Transverse colon (tissue), 4 donors: Measurements from ENCODE around the gene TRH. TPM values are rescaled to one million over a fixed set of nuclear protein-coding genes. Genes with fewer than 3 reads are reported as not detected.

Source experiments
- DNase-seq: peaks from one replicate; pipeline ENCODE4 v3.0.0-alpha.2; 2019
- H3K27ac ChIP-seq, 4 donors: fragments of 200-600 bp; sonication (generic); 2 replicates each; pipeline ENCODE4 v1.5.1; 2016 to 2018; ENCODE audit warnings: inconsistent platforms in 4 of 4
- H3K27me3 ChIP-seq: fragments of 200-600 bp; sonication (generic); 2 replicates; pipeline ENCODE4 v1.5.1; 2017; ENCODE audit warnings: inconsistent platforms
- H3K36me3 ChIP-seq, 4 donors: fragments of 200-600 bp; sonication (generic); 2 replicates each; pipeline ENCODE4 v1.5.1; 2017 to 2019; ENCODE audit warnings: inconsistent platforms in 4 of 4
- H3K4me1 ChIP-seq, 4 donors: fragments of 200-600 bp; sonication (generic); 2 replicates each; pipeline ENCODE4 v1.5.1; 2017 to 2020; ENCODE audit warnings: inconsistent platforms in 4 of 4
- H3K4me3 ChIP-seq, 4 donors: fragments of 200-600 bp; sonication (generic); 1 replicate in 1 of 4; 2 replicates in 3 of 4; pipeline versions ENCODE4 v1.5.1 to v1.6.1; 2017 to 2019; ENCODE audit warnings: inconsistent platforms in 4 of 4
- H3K9me3 ChIP-seq, 2 donors: fragments of 200-600 bp; sonication (generic); 2 replicates each; pipeline ENCODE4 v1.5.1; 2017 to 2019; ENCODE audit warnings: inconsistent platforms in 2 of 2
- EP300 ChIP-seq: sonication (generic); formaldehyde crosslinking; IDR thresholded peaks from one replicate; pipeline ENCODE4 v1.6.1; 2017; ENCODE audit warnings: antibody characterized with exemption, low read depth
- POLR2A ChIP-seq: fragments of 450-650 bp; IDR thresholded peaks from one replicate; pipeline ENCODE4 v1.6.1; 2016; ENCODE audit warnings: antibody characterized with exemption, mild to moderate bottlenecking, moderate library complexity
- POLR2AphosphoS5 ChIP-seq, 3 donors: sonication (generic); formaldehyde crosslinking; IDR thresholded peaks; one replicate each; pipeline ENCODE4 v1.6.1; 2016; ENCODE audit warnings: antibody characterized with exemption in 3 of 3
- WGBS, 2 donors: methylation state at CpG; one replicate each; pipeline ENCODE4 v1.1.5; 2018; ENCODE audit warnings: low coverage in 1 of 2; 5-methylcytosine and 5-hydroxymethylcytosine counted together
- in situ Hi-C, 4 donors: fragments of 200-750 bp; cut with MboI; loops; one replicate each; pipeline versions ENCODE4 v1.15.0 to v1.15.1; 2017; ENCODE audit warnings: low sequenced_read_pairs in 3 of 4, low pct_ligation_motif_present in 1 of 4, low pct_unique_long_range_greater_than_20kb in 1 of 4
- intact Hi-C: fragments of 100-400 bp; cut with DNase I; formaldehyde crosslinking; loops from one replicate; pipeline ENCODE4 v1.15.1; 2023; ENCODE audit warnings: low total_unique reads
- total RNA-seq, 4 donors: library from RNA; depleted of rRNA; stranded (reverse); fragments of >200 nt; gene quantifications; one replicate each; pipeline ENCODE4 v1.1.0, GENCODE V29; 2016
- TF ChIP-seq, protein P1 (sequence below), 5 experiments: fragments of 200-600 bp in 3 of 5; fragments of 450-650 bp in 2 of 5; sonication (generic) in 3 of 5; IDR thresholded peaks; 1 replicate in 2 of 5; 2 replicates in 3 of 5; pipeline ENCODE4 v1.5.1; 2016 to 2017; ENCODE audit warnings: antibody characterized with exemption in 5 of 5, inconsistent platforms in 3 of 5, mild to moderate bottlenecking in 2 of 5, moderate library complexity in 1 of 5

Gene TRH
- total RNA-seq, 4 donors from 2014 or later: not detected

DNA sequence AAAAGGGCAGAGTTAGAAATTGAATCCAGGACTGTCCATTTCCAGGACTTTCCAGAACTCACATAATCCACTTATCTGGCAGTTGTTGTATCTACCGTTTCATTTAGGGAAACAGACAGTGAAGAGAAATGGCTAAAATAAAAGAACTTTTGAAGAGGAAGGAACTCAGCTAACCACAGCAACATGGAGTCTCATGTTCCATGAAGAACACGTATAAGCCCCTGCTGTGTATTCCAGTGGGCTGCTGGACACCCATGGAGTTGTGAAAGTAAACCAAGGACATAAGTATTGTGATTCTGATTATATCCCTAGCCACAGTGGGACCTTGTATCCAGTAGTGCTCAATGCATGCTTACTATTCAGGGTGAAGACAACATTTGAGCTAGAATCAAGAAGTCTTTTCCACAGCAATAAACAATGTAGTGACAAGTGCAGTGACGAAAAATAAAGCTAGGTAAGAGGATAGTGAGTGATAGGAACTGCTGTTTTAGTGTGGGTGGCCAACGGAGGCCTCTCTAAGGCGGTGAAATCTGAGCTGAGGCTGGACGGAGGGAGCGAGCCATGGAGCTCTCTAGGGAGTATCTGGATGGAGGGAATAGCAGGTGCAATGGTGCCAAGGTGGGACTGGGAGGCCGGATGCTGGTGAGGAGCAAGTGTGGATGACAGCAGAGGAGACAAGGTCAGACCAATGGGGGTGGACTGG, 26.8 kb upstream of the TRH start:
- Histone ChIP-seq H3K36me3 (no peaks in the 10 kb centered on the region), H3K4me1 (no peaks in the 10 kb centered on the region), H3K4me3 (no peak overlapping the region), H3K27me3 (no peaks in the 10 kb centered on the region), H3K9me3 (no peaks in the 10 kb centered on the region), H3K27ac (no peak overlapping the region)
- no peak for DNase-seq
- in situ Hi-C loops: loop anchor here (10.0 to 25.0 kb wide), 3 partner anchors 147 to 460 kb away; no protein-coding TSS in a partner anchor
- intact Hi-C loops: no loop called here
- WGBS, 2 donors: 71 to 80% methylated on average over 1 to 8 of the region's 8 CpGs
- TF ChIP-seq POLR2AphosphoS5 (IDR thresholded peaks at IDR 0.05): no peak
- TF ChIP-seq POLR2A: no peak
- TF ChIP-seq EP300: no peak
- TF ChIP-seq, protein P1, sequence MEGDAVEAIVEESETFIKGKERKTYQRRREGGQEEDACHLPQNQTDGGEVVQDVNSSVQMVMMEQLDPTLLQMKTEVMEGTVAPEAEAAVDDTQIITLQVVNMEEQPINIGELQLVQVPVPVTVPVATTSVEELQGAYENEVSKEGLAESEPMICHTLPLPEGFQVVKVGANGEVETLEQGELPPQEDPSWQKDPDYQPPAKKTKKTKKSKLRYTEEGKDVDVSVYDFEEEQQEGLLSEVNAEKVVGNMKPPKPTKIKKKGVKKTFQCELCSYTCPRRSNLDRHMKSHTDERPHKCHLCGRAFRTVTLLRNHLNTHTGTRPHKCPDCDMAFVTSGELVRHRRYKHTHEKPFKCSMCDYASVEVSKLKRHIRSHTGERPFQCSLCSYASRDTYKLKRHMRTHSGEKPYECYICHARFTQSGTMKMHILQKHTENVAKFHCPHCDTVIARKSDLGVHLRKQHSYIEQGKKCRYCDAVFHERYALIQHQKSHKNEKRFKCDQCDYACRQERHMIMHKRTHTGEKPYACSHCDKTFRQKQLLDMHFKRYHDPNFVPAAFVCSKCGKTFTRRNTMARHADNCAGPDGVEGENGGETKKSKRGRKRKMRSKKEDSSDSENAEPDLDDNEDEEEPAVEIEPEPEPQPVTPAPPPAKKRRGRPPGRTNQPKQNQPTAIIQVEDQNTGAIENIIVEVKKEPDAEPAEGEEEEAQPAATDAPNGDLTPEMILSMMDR (IDR thresholded peaks at IDR 0.05): no peak

DNA sequence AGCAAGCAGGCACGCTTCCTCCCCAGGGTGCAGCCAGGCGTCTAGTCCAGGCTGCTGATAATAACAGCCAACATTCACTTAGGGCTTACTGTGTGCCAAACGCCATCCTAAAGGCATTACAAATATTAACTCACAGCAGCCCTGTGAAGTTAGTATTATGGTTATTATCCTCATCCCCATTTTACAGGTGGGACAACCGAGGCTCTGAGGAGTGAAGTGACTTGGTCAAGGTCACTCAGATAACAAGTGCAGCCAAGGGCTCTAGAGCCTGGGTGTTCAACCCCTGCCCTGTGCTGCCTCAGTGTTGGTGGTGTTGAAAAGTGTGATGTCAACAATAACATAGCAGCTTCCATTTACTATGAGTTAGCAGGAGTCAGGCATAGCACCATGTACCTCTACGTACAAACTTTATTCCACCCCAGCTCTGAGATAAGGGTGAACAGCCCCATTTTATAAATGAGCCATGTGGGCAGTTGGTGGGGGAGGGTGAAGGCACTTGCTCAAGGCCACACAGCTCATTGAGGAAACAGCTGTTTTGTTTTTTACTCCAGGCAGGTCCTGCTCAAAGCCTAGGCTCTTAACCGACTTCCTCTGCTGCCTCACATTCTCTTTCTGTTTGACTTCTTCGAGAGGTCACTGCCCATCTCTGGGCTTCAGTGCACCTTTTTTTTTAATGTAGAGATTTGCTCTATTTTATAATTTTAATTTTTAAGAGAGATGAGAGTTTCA, 24.0 kb upstream of the TRH start:
- intact Hi-C loops: loop anchor here (5.0 kb wide), 1 partner anchor 993 kb away; no protein-coding TSS in a partner anchor
- DNase-seq: no peak
- Histone ChIP-seq H3K4me3 (no peak overlapping the region), H3K36me3 (no peaks in the 10 kb centered on the region), H3K27me3 (peaks cover 5% of the 10 kb centered on the region), H3K4me1 (no peaks in the 10 kb centered on the region), H3K27ac (no peak overlapping the region), H3K9me3 (no peaks in the 10 kb centered on the region)
- WGBS, 2 donors: 27 to 69% methylated on average over 2 to 7 of the region's 7 CpGs
- in situ Hi-C loops: no loop called here
- TF ChIP-seq POLR2A (no peak), POLR2AphosphoS5 (IDR thresholded peaks at IDR 0.05) (no peak), EP300 (no peak)
- TF ChIP-seq, protein P1 (IDR thresholded peaks at IDR 0.05): no peak

DNA sequence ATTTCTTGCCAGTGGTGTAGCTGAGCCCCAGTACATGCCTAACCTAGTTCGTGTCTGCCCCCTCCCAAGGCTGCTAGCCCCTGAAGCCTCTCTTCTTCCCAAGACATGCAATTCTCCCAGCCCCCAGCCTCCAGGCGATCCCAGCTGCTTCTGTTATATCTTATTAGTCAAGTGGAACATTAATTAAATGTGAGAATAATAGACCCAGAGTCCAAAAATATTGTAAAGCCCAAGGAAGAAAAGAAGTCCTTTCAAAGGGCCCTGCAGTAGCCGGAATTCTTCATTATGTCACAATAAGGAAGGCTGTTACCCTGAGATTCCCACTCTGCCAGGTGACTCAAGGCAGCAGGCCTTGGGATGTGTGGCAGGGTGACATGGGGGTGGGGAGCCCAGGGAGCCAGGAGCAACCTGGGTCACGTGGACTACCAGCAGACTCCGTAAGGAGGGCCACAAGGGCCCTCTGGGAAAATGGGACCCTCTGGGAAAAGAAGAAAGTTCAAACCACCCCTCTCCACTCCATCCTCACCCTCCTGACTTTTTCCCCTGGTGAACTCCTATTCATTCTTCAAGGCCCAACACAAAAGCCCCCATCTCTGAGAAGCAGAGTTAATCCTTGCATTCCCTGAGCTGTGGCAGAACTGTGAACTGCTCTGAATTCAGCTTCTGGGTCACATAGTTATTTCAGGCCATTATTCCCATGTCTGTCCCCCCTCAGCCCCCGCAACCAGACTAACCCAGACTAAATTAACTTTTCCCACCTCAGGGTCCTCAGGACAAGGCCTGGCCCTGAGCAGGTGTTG, 21.8 kb upstream of the TRH start:
- 82 to 88% methylated on average over 2 to 6 of the region's 6 CpGs for WGBS, 2 donors
- no peaks in the 10 kb centered on the region for H3K36me3 ChIP-seq
- no peaks in the 10 kb centered on the region for H3K4me1 ChIP-seq
- no peak overlapping the region for H3K4me3 ChIP-seq
- no peak overlapping the region for H3K27ac ChIP-seq
- no peak for DNase-seq
- intact Hi-C loops (loop anchor here (5.0 kb wide), 1 partner anchor 995 kb away; no protein-coding TSS in a partner anchor), in situ Hi-C loops (no loop called here)
- peaks cover 5% of the 10 kb centered on the region for H3K27me3 ChIP-seq
- no peak for TF ChIP-seq POLR2A
- TF ChIP-seq, protein P1 (IDR thresholded peaks at IDR 0.05): no peak
- no peak for TF ChIP-seq POLR2AphosphoS5 (IDR thresholded peaks at IDR 0.05)
- TF ChIP-seq EP300: no peak
- H3K9me3 ChIP-seq: no peaks in the 10 kb centered on the region

DNA sequence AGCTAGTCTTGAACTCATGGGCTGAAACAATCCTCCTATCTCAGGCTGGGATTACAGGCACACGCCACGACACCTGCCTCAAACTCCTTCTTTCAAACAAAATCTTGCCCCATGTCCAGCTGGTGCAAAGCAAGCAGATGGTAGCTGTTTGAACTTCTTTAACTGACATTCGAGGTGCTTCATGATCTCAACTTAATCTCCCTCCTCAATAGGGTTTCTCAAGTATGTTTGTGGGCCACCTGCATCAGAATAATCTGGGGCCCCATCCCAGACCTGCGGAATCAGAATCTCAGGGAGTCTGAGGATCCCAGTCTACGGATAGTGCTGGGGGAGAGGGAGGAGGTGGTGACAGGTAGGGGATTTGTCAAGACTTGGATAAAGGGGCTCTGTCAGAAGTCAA, 20.9 kb upstream of the TRH start:
- no peak overlapping the region for H3K4me3 ChIP-seq
- no peaks in the 10 kb centered on the region for H3K9me3 ChIP-seq
- intact Hi-C loops (loop anchor here (5.0 kb wide), 1 partner anchor 996 kb away; no protein-coding TSS in a partner anchor), in situ Hi-C loops (no loop called here)
- TF ChIP-seq EP300 (no peak), POLR2A (no peak), POLR2AphosphoS5 (IDR thresholded peaks at IDR 0.05) (no peak)
- TF ChIP-seq, protein P1 (IDR thresholded peaks at IDR 0.05): no peak
- H3K27ac ChIP-seq: no peak overlapping the region
- no peak for DNase-seq
- H3K27me3 ChIP-seq: peaks cover 5% of the 10 kb centered on the region
- no peaks in the 10 kb centered on the region for H3K36me3 ChIP-seq
- 40 to 44% methylated on average over 1 to 5 of the region's 5 CpGs for whole genome bisulfite sequencing, 2 donors
- no peaks in the 10 kb centered on the region for H3K4me1 ChIP-seq
